Adrenal gland (tissue), 12 donors: Measurements from ENCODE around the gene RANBP9. TPM values are rescaled to one million over a fixed set of nuclear protein-coding genes. Genes with fewer than 3 reads are reported as not detected.

Experiments used
- DNase-seq, 7 donors: peaks; one replicate each; pipeline ENCODE4 v3.0.0-alpha.2; 2019 to 2020
- H3K27ac ChIP-seq, 5 donors: fragments of 200-600 bp; sonication (generic) in 4 of 5; 1 replicate in 3 of 5; 2 replicates in 2 of 5; pipeline versions ENCODE4 v1.5.1 to v1.8.0; 2016 to 2020; ENCODE audit warnings: mild to moderate bottlenecking in 1 of 5
- H3K27me3 ChIP-seq: fragments of 200-600 bp; 2 replicates; pipeline ENCODE4 v1.8.0; 2021
- H3K36me3 ChIP-seq, 2 donors: fragments of 200-600 bp; replicated peaks in 1 of 2; 1 replicate in 1 of 2; 2 replicates in 1 of 2; pipeline versions ENCODE4 v1.5.1 to v1.8.0; 2018 to 2022
- H3K4me1 ChIP-seq, 2 donors: fragments of 200-600 bp; replicated peaks in 1 of 2; 1 replicate in 1 of 2; 2 replicates in 1 of 2; pipeline versions ENCODE4 v1.5.1 to v1.8.0; 2018 to 2021
- H3K4me3 ChIP-seq, 4 donors: fragments of 200-600 bp; sonication (generic) in 3 of 4; one replicate each; pipeline ENCODE4 v1.5.1; 2016 to 2018
- H3K9me3 ChIP-seq, 3 donors: fragments of 200-600 bp; sonication (generic) in 1 of 3; replicated peaks in 1 of 3; 1 replicate in 2 of 3; 2 replicates in 1 of 3; pipeline versions ENCODE4 v1.5.1 to v1.8.0; 2016 to 2021
- POLR2A ChIP-seq, 2 donors: fragments of 450-650 bp; IDR thresholded peaks; one replicate each; pipeline ENCODE4 v1.6.1; 2017; ENCODE audit warnings: antibody characterized with exemption in 2 of 2, mild to moderate bottlenecking in 2 of 2, moderate library complexity in 1 of 2
- WGBS, 4 donors: extraction: QIAGEN DNeasy Blood & Tissue Kit in 2 of 4; methylation state at CpG; one replicate each; pipeline versions ENCODE4 v1.1.5 to v1.1.7; 2013 to 2017; 5-methylcytosine and 5-hydroxymethylcytosine counted together
- intact Hi-C, 2 donors: fragments of 100-400 bp; cut with DNase I; formaldehyde crosslinking; loops; one replicate each; pipeline versions ENCODE4 v1.14.1 to v1.15.0; 2022 to 2023
- polyA plus RNA-seq, 3 donors: library from polyadenylated mRNA; stranded (reverse); fragments of 200-250 nt in 2 of 3; fragments of 350-450 nt in 1 of 3; fragmentation: Illumina TruSeq in 1 of 3; extraction: RNeasy Lipid Tissue Mini Kit (QIAGEN cat#74804) in 1 of 3; gene quantifications; one replicate each; pipeline ENCODE4 v1.2.3, GENCODE V29; 2013 to 2014
- total RNA-seq, 9 donors: library from RNA; depleted of rRNA in 4 of 9; stranded (reverse); fragments of >200 nt in 4 of 9; fragments of 120-200 nt in 1 of 9; fragmentation: NEBNext Ultra II Directional in 1 of 9; extraction: Animal tissue kit (Norgen Biotek cat#: 25700) in 1 of 9; gene quantifications; one replicate each; pipeline versions ENCODE4 v1.1.0 to v1.2.4, GENCODE V29; 2013 to 2023
- TF ChIP-seq, protein P1 (sequence below), 6 experiments: fragments of 450-650 bp in 4 of 6; fragments of 200-600 bp in 2 of 6; sonication (generic) in 1 of 6; IDR thresholded peaks; 1 replicate in 5 of 6; 2 replicates in 1 of 6; pipeline versions ENCODE4 v1.5.1 to v1.8.0; 2016 to 2021; ENCODE audit warnings: antibody characterized with exemption in 6 of 6, mild to moderate bottlenecking in 2 of 6, moderate library complexity in 1 of 6
- donor health status: healthy with polysubstance abuse.
- donor health status: Bipolar disorder and iron deficiency.
- donor health status: DM: yes; HTN: yes; CAD: no.
- donor health status: DM: no; HTN: no; CAD: no.
- donor health status: DM: no; HTN: no; CAD: no.
- donor health status: DM: yes; HTN: yes; CAD: no.

The RANBP9 gene
- total and polyA plus RNA-seq, 12 donors: 20.1 to 63.1 (median 37.9) TPM

DNA sequence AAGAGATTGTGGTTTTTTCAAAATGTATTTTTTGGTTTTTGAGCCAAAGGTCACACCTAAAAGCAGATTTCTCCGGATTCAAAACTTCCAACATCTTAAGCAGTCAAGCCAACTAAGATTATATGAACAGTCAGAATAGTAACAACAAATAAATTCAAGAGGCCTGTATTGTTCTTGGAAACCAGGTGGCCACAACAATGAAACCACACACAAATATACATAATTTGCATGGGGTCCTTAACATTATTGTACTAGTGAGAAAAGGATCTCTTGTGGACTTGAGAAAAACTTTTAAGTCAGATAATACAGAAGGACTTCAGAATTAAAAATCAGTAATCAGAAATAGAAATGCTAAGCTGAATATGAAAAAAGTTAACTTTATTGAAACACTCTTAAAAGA is 55.9 kb downstream of the RANBP9 start:
- no peak for DNase-seq
- Histone ChIP-seq H3K4me1 (peaks cover 0 to 28% of the 10 kb centered on the region in 2 donors), H3K4me3 (no peak overlapping the region), H3K36me3 (peaks cover 0 to 3% of the 10 kb centered on the region in 2 donors), H3K27ac (no peak overlapping the region), H3K9me3 (no peaks in the 10 kb centered on the region), H3K27me3 (no peaks in the 10 kb centered on the region)
- intact Hi-C loops: no loop called here
- 73 to 89% (median 86%) methylated on average over 1 of the region's 1 CpG for WGBS, 4 donors
- no peak for TF ChIP-seq POLR2A (IDR thresholded peaks at IDR 0.05)

DNA sequence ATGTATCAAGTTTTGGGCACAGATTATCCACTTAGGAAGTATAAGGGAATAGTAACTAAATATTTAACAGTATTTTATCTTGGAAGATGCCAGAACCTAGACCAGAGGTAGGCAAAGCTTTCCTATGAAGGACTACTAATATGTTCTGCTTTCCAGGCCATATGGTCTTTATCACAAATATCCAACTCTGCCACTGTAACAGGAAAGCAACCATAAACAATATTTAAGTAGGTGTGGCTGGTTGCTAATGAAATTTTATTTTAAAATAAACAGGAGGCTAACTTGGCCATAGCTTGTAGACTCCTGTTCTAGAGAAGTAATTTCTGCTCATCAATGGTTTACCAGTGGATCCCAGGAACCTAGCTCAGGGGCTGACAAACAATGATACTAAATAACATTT is 57.1 kb downstream of the RANBP9 start:
- Histone ChIP-seq H3K4me3 (no peak overlapping the region), H3K4me1 (peaks cover 0 to 20% of the 10 kb centered on the region in 2 donors), H3K27me3 (no peaks in the 10 kb centered on the region), H3K27ac (no peak overlapping the region), H3K9me3 (no peaks in the 10 kb centered on the region), H3K36me3 (peaks cover 0 to 5% of the 10 kb centered on the region in 2 donors)
- intact Hi-C loops: no loop called here
- TF ChIP-seq, protein P1, sequence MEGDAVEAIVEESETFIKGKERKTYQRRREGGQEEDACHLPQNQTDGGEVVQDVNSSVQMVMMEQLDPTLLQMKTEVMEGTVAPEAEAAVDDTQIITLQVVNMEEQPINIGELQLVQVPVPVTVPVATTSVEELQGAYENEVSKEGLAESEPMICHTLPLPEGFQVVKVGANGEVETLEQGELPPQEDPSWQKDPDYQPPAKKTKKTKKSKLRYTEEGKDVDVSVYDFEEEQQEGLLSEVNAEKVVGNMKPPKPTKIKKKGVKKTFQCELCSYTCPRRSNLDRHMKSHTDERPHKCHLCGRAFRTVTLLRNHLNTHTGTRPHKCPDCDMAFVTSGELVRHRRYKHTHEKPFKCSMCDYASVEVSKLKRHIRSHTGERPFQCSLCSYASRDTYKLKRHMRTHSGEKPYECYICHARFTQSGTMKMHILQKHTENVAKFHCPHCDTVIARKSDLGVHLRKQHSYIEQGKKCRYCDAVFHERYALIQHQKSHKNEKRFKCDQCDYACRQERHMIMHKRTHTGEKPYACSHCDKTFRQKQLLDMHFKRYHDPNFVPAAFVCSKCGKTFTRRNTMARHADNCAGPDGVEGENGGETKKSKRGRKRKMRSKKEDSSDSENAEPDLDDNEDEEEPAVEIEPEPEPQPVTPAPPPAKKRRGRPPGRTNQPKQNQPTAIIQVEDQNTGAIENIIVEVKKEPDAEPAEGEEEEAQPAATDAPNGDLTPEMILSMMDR (IDR thresholded peaks at IDR 0.05): no peak
- no peak for TF ChIP-seq POLR2A (IDR thresholded peaks at IDR 0.05)
- DNase-seq: no peak

DNA sequence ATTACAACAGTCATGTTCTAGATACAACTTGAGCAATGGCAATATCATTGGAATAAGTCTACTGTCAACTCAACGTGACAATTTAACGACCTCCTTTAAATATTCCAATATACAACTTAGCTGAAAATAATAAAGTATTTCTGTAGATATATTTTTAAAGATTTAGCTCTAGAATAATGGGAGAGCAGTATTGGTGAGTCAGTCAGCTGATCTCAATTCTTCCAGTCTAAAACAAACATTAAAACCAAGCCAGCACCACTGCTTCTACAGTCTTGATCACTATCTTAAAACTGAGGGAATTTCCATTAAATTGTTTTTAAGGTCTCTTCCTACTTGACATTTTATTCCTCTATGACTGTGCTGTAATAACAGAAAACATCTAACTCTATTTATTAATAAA is 58.3 kb downstream of the RANBP9 start:
- 87 to 95% (median 89%) methylated on average over 2 of the region's 2 CpGs for WGBS, 4 donors
- TF ChIP-seq, protein P1 (IDR thresholded peaks at IDR 0.05): no peak
- TF ChIP-seq POLR2A (IDR thresholded peaks at IDR 0.05): no peak
- Histone ChIP-seq H3K4me1 (peaks cover 0 to 16% of the 10 kb centered on the region in 2 donors), H3K27me3 (no peaks in the 10 kb centered on the region), H3K4me3 (no peak overlapping the region), H3K36me3 (peaks cover 0 to 5% of the 10 kb centered on the region in 2 donors), H3K9me3 (no peaks in the 10 kb centered on the region), H3K27ac (no peak overlapping the region)
- intact Hi-C loops: no loop called here
- no peak for DNase-seq

DNA sequence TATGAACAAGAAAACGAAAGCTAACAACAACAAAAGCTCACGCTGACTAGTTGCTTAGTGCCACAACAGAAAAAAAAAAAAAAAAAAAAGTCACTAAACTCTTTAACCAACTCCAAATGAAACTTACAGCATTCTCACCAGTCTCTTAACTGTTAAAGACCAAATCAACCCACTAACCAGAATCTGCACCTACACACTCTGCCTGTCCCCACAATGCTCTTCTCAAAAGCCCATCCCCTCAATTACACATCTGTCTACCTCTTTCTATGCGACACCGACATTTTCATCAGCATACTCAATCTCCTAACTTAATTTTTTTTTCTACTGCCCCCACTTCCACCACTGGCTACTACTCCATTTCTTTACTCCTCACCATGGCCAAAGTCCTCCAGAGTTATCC is 62.2 kb downstream of the RANBP9 start:
- intact Hi-C loops: no loop called here
- WGBS, 4 donors: 91 to 99% (median 97%) methylated on average over 4 of the region's 4 CpGs
- Histone ChIP-seq H3K36me3 (peaks cover 0 to 5% of the 10 kb centered on the region in 2 donors), H3K4me3 (no peak overlapping the region), H3K27me3 (no peaks in the 10 kb centered on the region), H3K9me3 (no peaks in the 10 kb centered on the region), H3K4me1 (peaks cover 0 to 21% of the 10 kb centered on the region in 2 donors), H3K27ac (no peak overlapping the region)
- DNase-seq: no peak
- no peak for TF ChIP-seq POLR2A (IDR thresholded peaks at IDR 0.05)
- TF ChIP-seq, protein P1 (IDR thresholded peaks at IDR 0.05): no peak

DNA sequence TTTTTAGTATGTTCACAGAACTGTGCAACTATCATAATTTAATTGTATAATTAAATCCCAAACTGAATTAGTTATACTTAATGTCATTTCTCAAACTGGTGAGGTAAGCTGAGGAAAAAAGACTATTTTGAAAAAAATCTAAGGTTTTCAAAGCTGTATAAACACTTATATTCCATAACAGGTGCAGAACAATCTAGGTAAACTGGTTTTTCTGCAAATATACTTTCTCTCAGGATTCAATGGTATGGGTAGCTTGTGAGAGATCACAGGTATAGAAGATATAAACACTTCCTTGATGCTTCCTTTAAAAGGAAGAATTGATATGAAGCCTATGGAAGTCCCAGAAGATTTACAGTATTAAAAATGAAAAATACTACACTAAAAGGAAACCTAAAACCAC is 62.8 kb downstream of the RANBP9 start:
- no peak overlapping the region for H3K4me3 ChIP-seq
- no peaks in the 10 kb centered on the region for H3K9me3 ChIP-seq
- no peak overlapping the region for H3K27ac ChIP-seq
- intact Hi-C loops: no loop called here
- no peaks in the 10 kb centered on the region for H3K27me3 ChIP-seq
- DNase-seq: no peak
- H3K36me3 ChIP-seq: peaks cover 0 to 5% of the 10 kb centered on the region in 2 donors
- TF ChIP-seq POLR2A (IDR thresholded peaks at IDR 0.05): no peak
- TF ChIP-seq, protein P1 (IDR thresholded peaks at IDR 0.05): no peak
- H3K4me1 ChIP-seq: peaks cover 0 to 20% of the 10 kb centered on the region in 2 donors
